Stimulated activated CD4-positive, alpha-beta T cell treated with anti-CD3 and anti-CD28 coated beads, Interleukin-15, amount 100 ng/mL, for 1 hour (primary cell): ENCODE results near the gene TMEM94.

Experiments used
- DNase-seq, 2 donors: peaks; one replicate each; pipeline ENCODE4 v3.0.0-alpha.2; 2020; ENCODE audit warnings: low read depth in 1 of 2, low spot score in 1 of 2

TMEM94 gene

GRCh38 chr17:75494326-75494877, 38.0 kb downstream of the TMEM94 start:
- DNase-seq = no peak

GRCh38 chr17:75496005-75496404, 39.6 kb downstream of the TMEM94 start:
- no peak for DNase-seq

- no peak for DNase-seq
These were observed 41.7 kb downstream of the TMEM94 start for GRCh38 chr17:75498039-75498725.

- DNase-seq = no peak
These were observed 42.3 kb downstream of the TMEM94 start for GRCh38 chr17:75498726-75499213.

GRCh38 chr17:75499313-75500022, 43.0 kb downstream of the TMEM94 start:
- DNase-seq = no peak

- no peak for DNase-seq
These were observed 44.2 kb downstream of the TMEM94 start for GRCh38 chr17:75500419-75501216.

- no peak for DNase-seq
These were observed 45.1 kb downstream of the TMEM94 start for GRCh38 chr17:75501378-75502071.

- no peak for DNase-seq
These were observed 45.8 kb downstream of the TMEM94 start for GRCh38 chr17:75502072-75502720.

- no peak for DNase-seq
These were observed 46.4 kb downstream of the TMEM94 start for GRCh38 chr17:75502721-75503329.

GRCh38 chr17:75503337-75503950, 47.0 kb downstream of the TMEM94 start:
- no peak for DNase-seq

GRCh38 chr17:75503976-75504346, 47.5 kb downstream of the TMEM94 start:
- DNase-seq = no peak

GRCh38 chr17:75504347-75505151, 48.1 kb downstream of the TMEM94 start:
- no peak for DNase-seq

- no peak for DNase-seq
These were observed 48.6 kb downstream of the TMEM94 start for GRCh38 chr17:75505152-75505409.

- DNase-seq = no peak
These were observed 49.2 kb downstream of the TMEM94 start for GRCh38 chr17:75505640-75506039.

- DNase-seq = no peak
These were observed 49.7 kb downstream of the TMEM94 start for GRCh38 chr17:75506134-75506533.

GRCh38 chr17:75506888-75507287, 50.5 kb downstream of the TMEM94 start:
- no peak for DNase-seq

GRCh38 chr17:75507733-75508719, 51.6 kb downstream of the TMEM94 start:
- DNase-seq = no peak

GRCh38 chr17:75508931-75509361, 52.5 kb downstream of the TMEM94 start:
- DNase-seq = no peak
